ENCODE data around the gene LIME1. TPM values are rescaled to one million over a fixed set of nuclear protein-coding genes. Genes with fewer than 3 reads are reported as not detected.
A peak's percentile ranks its signal among the peaks of the same experiment; 100 is the strongest.

Gene LIME1
- total RNA-seq, 1 experiment from 2014 or later, result 27.4 TPM

DNA sequence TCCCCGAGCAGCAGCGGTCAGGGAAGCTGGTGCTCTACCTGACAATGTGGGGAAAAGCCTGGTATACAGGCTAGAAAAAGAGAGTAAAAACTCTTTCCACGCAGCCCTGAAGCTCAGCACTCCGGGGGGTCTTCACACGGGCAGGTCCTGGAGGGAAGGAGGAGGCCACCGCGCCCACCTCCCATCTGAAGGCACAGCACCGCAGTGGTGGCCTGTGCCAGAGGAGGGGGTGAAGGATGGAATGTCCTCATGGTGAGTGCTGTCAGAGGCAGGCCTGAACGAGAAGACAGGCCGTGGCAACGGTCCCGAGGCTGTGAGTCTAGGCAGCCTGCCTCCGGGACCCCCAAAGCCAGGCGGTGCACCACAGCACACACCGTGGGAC is 9.0 kb downstream of the LIME1 start (continued):
- TF ChIP-seq SIN3A (IDR thresholded peaks at IDR 0.05; ENCODE audit: low read depth) (no peak), RAD21 (IDR thresholded peaks at IDR 0.05; ENCODE audit: low read depth) (no peak), POLR2AphosphoS5 (IDR thresholded peaks at IDR 0.05; ENCODE audit: low read depth, low read length) (no peak), EZH2phosphoT487 (IDR thresholded peaks at IDR 0.05; ENCODE audit: borderline replicate concordance) (no peak), ZNF274 (IDR thresholded peaks at IDR 0.05; ENCODE audit: low read depth, low read length) (no peak), SRF (IDR thresholded peaks at IDR 0.05; ENCODE audit: low read depth) (no peak), POLR2A (IDR thresholded peaks at IDR 0.05; ENCODE audit: borderline replicate concordance, extremely low read depth, insufficient read depth, insufficient read length) (no peak), ELF1 (IDR thresholded peaks at IDR 0.05; ENCODE audit: borderline replicate concordance, low read depth) (no peak)
- TF ChIP-seq, protein P1, sequence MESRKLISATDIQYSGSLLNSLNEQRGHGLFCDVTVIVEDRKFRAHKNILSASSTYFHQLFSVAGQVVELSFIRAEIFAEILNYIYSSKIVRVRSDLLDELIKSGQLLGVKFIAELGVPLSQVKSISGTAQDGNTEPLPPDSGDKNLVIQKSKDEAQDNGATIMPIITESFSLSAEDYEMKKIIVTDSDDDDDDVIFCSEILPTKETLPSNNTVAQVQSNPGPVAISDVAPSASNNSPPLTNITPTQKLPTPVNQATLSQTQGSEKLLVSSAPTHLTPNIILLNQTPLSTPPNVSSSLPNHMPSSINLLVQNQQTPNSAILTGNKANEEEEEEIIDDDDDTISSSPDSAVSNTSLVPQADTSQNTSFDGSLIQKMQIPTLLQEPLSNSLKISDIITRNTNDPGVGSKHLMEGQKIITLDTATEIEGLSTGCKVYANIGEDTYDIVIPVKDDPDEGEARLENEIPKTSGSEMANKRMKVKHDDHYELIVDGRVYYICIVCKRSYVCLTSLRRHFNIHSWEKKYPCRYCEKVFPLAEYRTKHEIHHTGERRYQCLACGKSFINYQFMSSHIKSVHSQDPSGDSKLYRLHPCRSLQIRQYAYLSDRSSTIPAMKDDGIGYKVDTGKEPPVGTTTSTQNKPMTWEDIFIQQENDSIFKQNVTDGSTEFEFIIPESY (IDR thresholded peaks at IDR 0.05; ENCODE audit: extremely low read depth, insufficient replicate concordance, low read length), result no peak

DNA sequence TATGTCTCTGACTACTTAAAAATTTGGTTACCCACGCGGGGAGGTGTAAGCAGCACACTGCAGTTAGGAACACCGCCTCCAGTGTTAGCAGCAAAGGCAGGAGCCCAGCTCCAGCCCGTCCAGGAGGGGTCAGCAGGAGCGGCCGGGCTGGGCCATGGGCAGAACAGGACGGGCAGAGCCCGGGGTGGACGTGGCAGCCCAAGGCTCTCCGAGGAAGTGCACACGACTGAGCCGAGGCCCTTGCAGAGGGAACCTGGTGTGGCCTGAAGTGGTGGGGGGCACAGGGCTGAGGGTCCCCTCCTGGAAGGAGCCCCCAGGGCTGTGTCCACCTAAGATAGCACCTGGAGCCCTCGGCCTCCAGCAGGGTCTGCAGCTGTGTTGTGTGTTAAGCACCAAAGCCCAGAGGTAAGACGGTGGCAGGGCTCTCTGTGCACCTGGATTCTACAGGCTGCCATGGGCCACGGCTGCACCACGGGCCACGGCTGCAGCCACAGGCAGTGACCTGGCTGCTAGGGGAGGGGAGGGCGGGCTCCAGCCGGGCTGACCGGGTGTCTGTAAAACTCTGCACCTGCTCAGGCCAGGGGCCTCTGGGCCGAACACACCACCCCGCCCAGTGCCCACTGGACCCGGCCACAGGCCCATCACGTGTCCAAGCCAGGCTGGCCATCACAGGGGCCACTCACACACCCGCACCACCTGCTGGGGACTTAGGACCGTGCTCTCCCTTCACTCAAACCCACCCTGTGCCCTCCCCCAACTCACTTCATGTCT is 9.7 kb downstream of the LIME1 start:
- Histone ChIP-seq H3K4me2 (ENCODE audit: low read length) (no peak overlapping the region), H3K9me3 (ENCODE audit: control insufficient read depth in 1 of 2, insufficient read depth in 1 of 2, low read depth in 1 of 2, low read length in 2 of 2) (no peaks in the 10 kb centered on the region), H3K36me3 (ENCODE audit: control insufficient read depth in 1 of 2, insufficient read depth in 2 of 2, low read length in 2 of 2) (peaks cover 3 to 23% of the 10 kb centered on the region in 2 experiments; a peak in 2 of 4 replicates), H2AFZ (ENCODE audit: low read depth, low read length, poor library complexity, severe bottlenecking) (no peak overlapping the region), H3K9ac (ENCODE audit: low read length) (no peak overlapping the region), H3K9me2 (ENCODE audit: insufficient read depth) (no peaks in the 10 kb centered on the region), H3K27ac (ENCODE audit: low read depth, low read length) (no peak overlapping the region; the same call in 1 of the 2 replicates), H3K4me1 (ENCODE audit: control insufficient read depth in 1 of 2, insufficient read depth in 2 of 2, low read length in 2 of 2) (peaks cover 7 to 10% of the 10 kb centered on the region in 2 experiments; a peak in 3 of 4 replicates), H3K27me3 (ENCODE audit: insufficient read depth, low read length) (no peaks in the 10 kb centered on the region), H4K20me1 (ENCODE audit: insufficient read depth) (no peaks in the 10 kb centered on the region), H3K79me2 (ENCODE audit: insufficient read depth, low read length) (peaks cover 12% of the 10 kb centered on the region), H3K4me3 (replicated peaks in 1 of 2; ENCODE audit: low read depth in 1 of 2, low read length in 2 of 2) (no peak overlapping the region)
- ChIA-PET POLR2A (no interaction called here), RAD21 (ENCODE audit: low non-redundant PET in 1 of 2, low total read pairs in 2 of 2, uncharacterized antibody in 2 of 2, unreplicated experiment in 2 of 2) (no interaction called here), CTCF (no interaction called here)
- intact Hi-C loops (cut with micrococcal nuclease), result no loop called here
- no peak for TF ChIP-seq JUND (IDR thresholded peaks at IDR 0.05)
- peak; percentile 29; the same call in 1 of the 2 replicates for TF ChIP-seq POLR2AphosphoS5 (IDR thresholded peaks at IDR 0.05; ENCODE audit: low read depth, low read length)
- no peak for TF ChIP-seq FOSL1 (IDR thresholded peaks at IDR 0.05; ENCODE audit: low read depth)
- no peak for TF ChIP-seq EZH2 (IDR thresholded peaks at IDR 0.05)
- BruUV-seq (replicated peaks), result no TSS peak
- DNase-seq (ENCODE audit: low read depth, low spot score) (no peak), ATAC-seq (no peak)
